ENCODE measurements around the gene ATP8B3. TPM values are rescaled to one million over a fixed set of nuclear protein-coding genes. Genes with fewer than 3 reads are reported as not detected.

The ATP8B3 gene
- total RNA-seq, 4 donors from 2014 or later, result 1.3 to 2.0 (median 1.6) TPM; not detected in 1

- no peaks in the 10 kb centered on the region for H3K9me3 ChIP-seq
- no CpG with 5 or more reads among the region's 105 CpGs for WGBS, 2 donors
- DNase-seq, result no peak
- peaks cover 0 to 12% of the 10 kb centered on the region in 2 donors for H3K4me1 ChIP-seq
- H3K36me3 ChIP-seq, result no peaks in the 10 kb centered on the region
- intact Hi-C loops (cut with DNase I), result no loop called here
- no peak overlapping the region for H3K4me3 ChIP-seq (replicated peaks in 1 of 3)
- H3K27ac ChIP-seq, result no peak overlapping the region
- no peak for TF ChIP-seq CTCF (IDR thresholded peaks at IDR 0.05)
- peaks cover 47% of the 10 kb centered on the region for H3K27me3 ChIP-seq
Observed at GRCh38 chr19:1754018-1754635, 57.9 kb downstream of the ATP8B3 start.

GRCh38 chr19:1752757-1753728 is 59.0 kb downstream of the ATP8B3 start, which contains the start of gene ONECUT3:
TSS of gene ONECUT3 (plus strand) at chr19:1753506. CDS start at chr19:1753663, 157 bp downstream.
- intact Hi-C loops (cut with DNase I), result no loop called here
- peaks cover 9 to 23% of the 10 kb centered on the region in 2 donors for H3K4me1 ChIP-seq

GRCh38 chr19:1752009-1752756 is 59.9 kb downstream of the ATP8B3 start:
- no peak overlapping the region for H3K27ac ChIP-seq
- no peak overlapping the region for H3K4me3 ChIP-seq (replicated peaks in 1 of 3)

More at GRCh38 chr19:1752757-1753728, 59.0 kb downstream of the ATP8B3 start, which contains the start of gene ONECUT3:
- WGBS, 2 donors, result 1 to 12% methylated on average over 12 to 14 of the region's 77 CpGs
- Histone ChIP-seq H3K36me3 (no peaks in the 10 kb centered on the region), H3K9me3 (no peaks in the 10 kb centered on the region), H3K27me3 (peaks cover 50% of the 10 kb centered on the region), H3K27ac (no peak within 1 kb of the TSS), H3K4me3 (replicated peaks in 1 of 3) (no peak within 1 kb of the TSS)
- TF ChIP-seq CTCF (IDR thresholded peaks at IDR 0.05) (no peak), POLR2A (IDR thresholded peaks at IDR 0.05) (no peak)
- no peak for DNase-seq

GRCh38 chr19:1751367-1752008 is 60.6 kb downstream of the ATP8B3 start:
- intact Hi-C loops (cut with DNase I), result no loop called here
- Histone ChIP-seq H3K36me3 (no peaks in the 10 kb centered on the region), H3K4me3 (replicated peaks in 1 of 3) (no peak overlapping the region), H3K4me1 (peaks cover 9 to 33% of the 10 kb centered on the region in 2 donors), H3K9me3 (no peaks in the 10 kb centered on the region), H3K27me3 (peaks cover 43% of the 10 kb centered on the region), H3K27ac (no peak overlapping the region)
- TF ChIP-seq CTCF (IDR thresholded peaks at IDR 0.05), result no peak
- TF ChIP-seq POLR2A (IDR thresholded peaks at IDR 0.05), result no peak
- 4 to 7% methylated on average over 15 to 16 of the region's 16 CpGs for WGBS, 2 donors
- no peak for DNase-seq

More at GRCh38 chr19:1752009-1752756, 59.9 kb downstream of the ATP8B3 start:
- peaks cover 47% of the 10 kb centered on the region for H3K27me3 ChIP-seq
- H3K4me1 ChIP-seq, result peaks cover 9 to 29% of the 10 kb centered on the region in 2 donors
- DNase-seq, result no peak
- WGBS, 2 donors, result 7 to 9% methylated on average over 8 to 14 of the region's 16 CpGs
- intact Hi-C loops (cut with DNase I), result no loop called here
- no peaks in the 10 kb centered on the region for H3K9me3 ChIP-seq
- no peaks in the 10 kb centered on the region for H3K36me3 ChIP-seq
- no peak for TF ChIP-seq POLR2A (IDR thresholded peaks at IDR 0.05)
- no peak for TF ChIP-seq CTCF (IDR thresholded peaks at IDR 0.05)
